Endothelial cell of umbilical vein (primary cell): ENCODE measurements around the gene GSTCD. TPM values are rescaled to one million over a fixed set of nuclear protein-coding genes. Genes with fewer than 3 reads are reported as not detected.

Experiments used
- BruUV-seq: library from RNA; stranded (reverse); fragments of 400-500 nt; replicated peaks from 2 replicates; lab custom pipeline; 2021; lab: Mats Ljungman, UMichigan
- CTCF ChIA-PET: fragments of 300-600, 350-600 bp; sonication (Branson Sonifier 250); formaldehyde crosslinking; loops from one replicate; lab custom pipeline; 2021; ENCODE audit warnings: antibody characterized with exemption, inconsistent platforms; lab: Charles Lee
- POLR2A ChIA-PET: fragments of 300-600, 350-600 bp; sonication (Branson Sonifier 250); formaldehyde crosslinking; loops from one replicate; lab custom pipeline; 2021; ENCODE audit warnings: antibody characterized with exemption, inconsistent platforms; lab: Charles Lee
- DNase-seq: peaks from one replicate; pipeline ENCODE4 v3.0.0-alpha.2; 2011; ENCODE audit warnings: low read depth, low spot score
- FAIRE-seq: peaks from 2 replicates; lab custom pipeline; 2011; peaks lifted over from hg19 to GRCh38; lab: Jason Lieb, UNC
- H2AFZ ChIP-seq: 2 replicates; pipeline ENCODE4 v1.6.0; 2012; ENCODE audit warnings: low read depth, low read length, control low read depth, inconsistent platforms
- H3K27ac ChIP-seq: 2 replicates; pipeline ENCODE4 v1.5.1; 2011; ENCODE audit warnings: low read depth, mild to moderate bottlenecking, control low read depth, low read length, moderate library complexity; ENCODE audit not compliant: insufficient read depth
- H3K27me3 ChIP-seq, 2 experiments: 2 replicates each; pipeline versions ENCODE4 v1.6.0 to v1.6.1; 2011; ENCODE audit warnings: low read length in 2 of 2, mixed read lengths in 1 of 2; ENCODE audit not compliant: control insufficient read depth in 2 of 2, insufficient read depth in 2 of 2
- H3K36me3 ChIP-seq, 2 experiments: 2 replicates in 1 of 2; 3 replicates in 1 of 2; pipeline ENCODE4 v1.5.1; 2011; ENCODE audit warnings: low read length in 2 of 2, mild to moderate bottlenecking in 1 of 2, moderate library complexity in 1 of 2; ENCODE audit not compliant: control insufficient read depth in 2 of 2, insufficient read depth in 2 of 2; ENCODE audit errors: extremely low read depth in 1 of 2
- H3K4me1 ChIP-seq: 3 replicates; pipeline ENCODE4 v1.5.1; 2011; ENCODE audit warnings: mild to moderate bottlenecking, low read length; ENCODE audit not compliant: control insufficient read depth, insufficient read depth; ENCODE audit errors: extremely low read depth
- H3K4me2 ChIP-seq: 2 replicates; pipeline ENCODE4 v1.6.1; 2011; ENCODE audit warnings: low read length, control low read depth, mixed read lengths; ENCODE audit not compliant: insufficient read depth
- H3K4me3 ChIP-seq, 3 experiments: fragments of 200-600 bp in 1 of 3; sonication (generic), shearing (Covaris generic) in 1 of 3; replicated peaks in 1 of 3; 2 replicates each; pipeline ENCODE4 v1.5.1; 2011 to 2016; ENCODE audit warnings: control low read depth in 3 of 3, low read length in 3 of 3, mild to moderate bottlenecking in 2 of 3, inconsistent platforms in 1 of 3, low read depth in 1 of 3, moderate library complexity in 1 of 3; ENCODE audit not compliant: insufficient read depth in 1 of 3
- H3K79me2 ChIP-seq: 2 replicates; pipeline ENCODE4 v1.6.0; 2012; ENCODE audit warnings: low read length, inconsistent platforms; ENCODE audit not compliant: control insufficient read depth, insufficient read depth
- H3K9ac ChIP-seq: replicated peaks from 2 replicates; pipeline ENCODE3; 2011; ENCODE audit warnings: low read length, control low read depth; ENCODE audit not compliant: insufficient read depth; ENCODE audit errors: extremely low read depth
- H3K9me1 ChIP-seq: replicated peaks from 3 replicates; pipeline ENCODE4 v1.6.0; 2011; ENCODE audit warnings: mild to moderate bottlenecking, low read length; ENCODE audit not compliant: control insufficient read depth, insufficient read depth; ENCODE audit errors: extremely low read depth
- H3K9me3 ChIP-seq: replicated peaks from 2 replicates; pipeline ENCODE4 v1.5.1; 2012; ENCODE audit warnings: low read length, inconsistent platforms; ENCODE audit not compliant: control insufficient read depth, insufficient read depth
- H4K20me1 ChIP-seq: replicated peaks from 2 replicates; pipeline ENCODE3; 2011; ENCODE audit warnings: mild to moderate bottlenecking, low read length; ENCODE audit not compliant: control insufficient read depth, insufficient read depth; ENCODE audit errors: extremely low read depth
- EZH2 ChIP-seq: IDR thresholded peaks from 2 replicates; pipeline ENCODE4 v1.6.1; 2012; ENCODE audit warnings: borderline replicate concordance, low read depth, mild to moderate bottlenecking, moderate library complexity, low read length, inconsistent platforms; ENCODE audit not compliant: severe bottlenecking
- GATA2 ChIP-seq: IDR thresholded peaks from 2 replicates; pipeline ENCODE4 v1.7.0; 2011; ENCODE audit warnings: low read depth, mild to moderate bottlenecking, moderate library complexity, mixed read lengths, low read length; ENCODE audit not compliant: insufficient read length, insufficient read depth
- dilution Hi-C: fragments of 300-500 bp; cut with MboI; formaldehyde crosslinking; loops from one replicate; pipeline ENCODE4 v1.15.0; 2019; ENCODE audit warnings: low sequenced_read_pairs; ENCODE audit not compliant: extremely low pct_ligation_motif_present
- intact Hi-C: fragments of 100-400 bp; cut with micrococcal nuclease; formaldehyde crosslinking; loops from one replicate; pipeline ENCODE4 v1.10.0; 2022
- polyA plus RNA-seq, 4 experiments: library from polyadenylated mRNA; depleted of rRNA in 3 of 4; stranded (reverse) in 3 of 4; unstranded in 1 of 4; fragments of >200 nt; gene quantifications; 2 replicates each; pipeline versions ENCODE4 v1.2.1 to v1.2.3, GENCODE V29; 2011 to 2012; ENCODE audit warnings: missing spikeins in 1 of 4
- total RNA-seq: library from RNA; stranded (reverse); gene quantifications from 2 replicates; pipeline ENCODE4 v1.2.3, GENCODE V29; 2021
- TF ChIP-seq, protein P1 (sequence below): IDR thresholded peaks from 2 replicates; pipeline ENCODE4 v1.6.1; 2011; ENCODE audit not compliant: insufficient read depth, insufficient read length

GSTCD gene
- total and polyA plus RNA-seq, 2 donors (not counting 3 experiments of a cell fraction or from before 2014, with no cell fraction given) = 3.3 to 11.3 TPM

DNA sequence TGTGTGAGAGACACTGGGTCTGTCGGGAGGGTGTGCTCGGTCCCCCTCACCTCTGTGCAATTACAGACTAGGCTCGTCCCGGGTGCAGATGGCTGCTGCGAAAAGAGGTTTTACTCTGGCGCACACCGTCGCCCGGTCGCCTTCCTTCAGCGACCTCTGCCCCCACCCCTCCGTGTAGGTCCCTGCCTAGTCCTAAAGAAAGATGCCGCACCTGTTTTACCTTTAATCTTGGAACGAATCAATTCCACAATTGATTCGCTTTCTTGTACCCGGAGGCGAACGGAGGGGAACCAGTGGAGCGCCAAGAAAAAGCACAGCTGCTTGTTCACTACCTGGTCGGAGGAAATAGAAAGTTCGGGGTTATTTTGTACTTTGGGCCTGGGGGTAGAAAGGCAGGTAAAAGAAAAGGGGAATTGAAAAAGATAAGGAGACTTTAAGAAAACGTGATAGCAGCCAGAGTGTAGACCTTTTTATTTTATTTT lies 187.9 kb downstream of the GSTCD start:
- FAIRE-seq = no peak
- ChIA-PET POLR2A (no interaction called here), CTCF (interaction anchor here (2.3 kb wide), 1 partner anchor 8 kb away, joined by 6 read pairs; no protein-coding TSS in a partner anchor)
- H3K27ac ChIP-seq = no peak overlapping the region
- no peaks in the 10 kb centered on the region for H3K36me3 ChIP-seq
- H3K9me1 ChIP-seq = no peaks in the 10 kb centered on the region
- H3K4me2 ChIP-seq = peak overlapping the region; percentile 38
- H3K9me3 ChIP-seq = no peaks in the 10 kb centered on the region
- DNase-seq = no peak
- peaks cover 60 to 93% of the 10 kb centered on the region in 2 experiments for H3K27me3 ChIP-seq
- H2AFZ ChIP-seq = no peak overlapping the region
- intact Hi-C loops = no loop called here
- H3K79me2 ChIP-seq = no peaks in the 10 kb centered on the region
- BruUV-seq = no TSS peak
- dilution Hi-C loops = no loop called here
- H3K9ac ChIP-seq = no peak overlapping the region
- H4K20me1 ChIP-seq = no peaks in the 10 kb centered on the region
- peak overlapping the region in 1 of 3 experiments; percentile 1 for H3K4me3 ChIP-seq
- peaks cover 8% of the 10 kb centered on the region for H3K4me1 ChIP-seq
- no peak for TF ChIP-seq GATA2
- TF ChIP-seq, protein P1, sequence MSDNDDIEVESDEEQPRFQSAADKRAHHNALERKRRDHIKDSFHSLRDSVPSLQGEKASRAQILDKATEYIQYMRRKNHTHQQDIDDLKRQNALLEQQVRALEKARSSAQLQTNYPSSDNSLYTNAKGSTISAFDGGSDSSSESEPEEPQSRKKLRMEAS = no peak
- TF ChIP-seq EZH2 = peak; percentile 15

Other genes with a start within 250 kb of the GSTCD start
- gene PPA2, start 234.7 kb upstream of the GSTCD start, total RNA-seq = 58.7 and 72.8 TPM in 2 replicates
- 16.9 and 30.4 TPM in 2 replicates for gene PPA2, start 234.7 kb upstream of the GSTCD start, polyA plus RNA-seq
- not detected in 2 replicates for gene ARHGEF38, start 156.2 kb upstream of the GSTCD start, total RNA-seq
- not detected in 2 replicates for gene ARHGEF38, start 156.2 kb upstream of the GSTCD start, polyA plus RNA-seq
- 19.5 and 19.7 TPM in 2 replicates for gene INTS12, start 95 bp upstream of the GSTCD start, total RNA-seq
- gene INTS12, start 95 bp upstream of the GSTCD start, polyA plus RNA-seq = 18.3 and 20.9 TPM in 2 replicates
- not detected in 2 replicates for gene NPNT, start 186.7 kb downstream of the GSTCD start, total RNA-seq
- gene NPNT, start 186.7 kb downstream of the GSTCD start, polyA plus RNA-seq = not detected in 2 replicates